HG02588 (cell line): ENCODE results near the gene PPIB.
"Not testable (repeated sequence)": the region's sequence is repeated elsewhere in the genome, so short reads cannot be mapped to it uniquely, and the experiment has no call there.

Experiments
- ATAC-seq: cut with Tn5 transposase; IDR thresholded peaks from one replicate; pipeline ENCODE4 v1.9.1; 2021; ENCODE audit warnings: mild to moderate bottlenecking, moderate library complexity; ENCODE audit not compliant: unreplicated experiment

The PPIB gene

GRCh38 chr15:64141798-64142512 lies 20.9 kb downstream of the PPIB start:
- no peak for ATAC-seq

GRCh38 chr15:64138331-64138941 lies 24.4 kb downstream of the PPIB start:
- ATAC-seq, result no peak

DNA sequence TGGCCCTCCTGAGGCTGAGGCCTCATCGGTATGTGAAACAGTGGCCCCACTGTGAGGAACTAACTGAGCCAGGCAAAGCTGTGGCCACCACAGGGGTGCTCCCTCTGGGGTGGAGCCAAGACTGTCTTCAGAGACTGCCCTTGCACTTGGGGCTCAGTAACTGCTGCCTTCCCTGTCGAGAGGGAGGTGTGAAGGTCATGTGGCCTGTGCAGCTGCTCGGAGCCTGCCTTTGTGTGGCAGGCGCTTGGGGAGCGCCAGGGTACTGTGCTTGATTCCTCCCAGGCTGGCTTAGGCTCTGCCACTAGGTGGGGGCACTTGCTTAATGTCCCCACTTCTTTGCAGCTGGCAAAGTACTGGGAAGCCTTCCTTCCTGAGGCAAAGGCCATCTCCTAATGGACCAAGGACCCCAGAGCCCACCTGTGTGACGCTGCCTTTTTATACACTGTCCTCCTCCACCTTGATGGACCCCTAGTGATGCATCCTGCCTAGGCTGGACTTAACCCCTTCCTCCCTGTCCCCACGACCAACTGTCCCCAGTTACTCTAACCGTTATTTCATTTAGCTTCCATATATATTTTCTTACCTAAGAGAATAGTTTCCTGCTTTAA lies 25.5 kb downstream of the PPIB start:
- ATAC-seq, result no peak

GRCh38 chr15:64136347-64136746 lies 26.5 kb downstream of the PPIB start:
- no peak for ATAC-seq

GRCh38 chr15:64134345-64134829 lies 28.4 kb downstream of the PPIB start:
- ATAC-seq, result no peak

DNA sequence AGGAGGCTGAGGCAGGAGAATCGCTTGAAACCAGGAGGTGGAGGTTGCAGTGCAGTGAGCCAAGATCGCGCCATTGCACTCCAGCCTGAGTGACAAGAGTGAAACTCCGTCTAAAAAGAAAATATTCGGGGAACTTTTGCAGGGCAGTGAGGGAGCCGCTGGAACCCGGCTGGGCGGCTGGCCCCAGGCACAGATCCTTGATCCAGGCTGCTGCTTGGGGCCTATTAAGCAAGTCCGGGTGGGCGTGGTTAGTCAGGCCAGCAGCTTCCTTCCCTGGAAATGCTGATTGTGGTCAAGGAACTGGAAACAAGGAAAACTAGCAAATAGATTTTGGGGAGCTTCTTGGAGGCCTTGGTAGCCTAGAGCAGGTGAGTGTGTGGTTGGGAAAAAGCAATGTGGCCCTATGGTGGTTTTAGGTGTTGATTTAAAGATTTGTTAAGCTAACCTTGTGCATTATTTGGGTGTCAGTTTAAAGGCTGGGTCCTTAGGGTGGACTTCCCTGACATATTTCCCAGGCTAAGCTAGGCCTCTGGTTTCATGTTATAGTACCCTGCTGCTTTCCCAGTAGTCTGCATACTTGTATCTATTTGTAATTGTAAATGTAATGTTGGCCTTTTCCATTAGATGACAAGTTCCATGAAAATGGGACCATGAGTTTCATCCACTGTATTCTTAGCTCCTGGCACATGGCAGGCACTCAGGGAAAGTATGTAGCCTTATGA lies 29.0 kb downstream of the PPIB start:
- ATAC-seq, result no peak

GRCh38 chr15:64132217-64132616 lies 30.6 kb downstream of the PPIB start:
- no peak for ATAC-seq

DNA sequence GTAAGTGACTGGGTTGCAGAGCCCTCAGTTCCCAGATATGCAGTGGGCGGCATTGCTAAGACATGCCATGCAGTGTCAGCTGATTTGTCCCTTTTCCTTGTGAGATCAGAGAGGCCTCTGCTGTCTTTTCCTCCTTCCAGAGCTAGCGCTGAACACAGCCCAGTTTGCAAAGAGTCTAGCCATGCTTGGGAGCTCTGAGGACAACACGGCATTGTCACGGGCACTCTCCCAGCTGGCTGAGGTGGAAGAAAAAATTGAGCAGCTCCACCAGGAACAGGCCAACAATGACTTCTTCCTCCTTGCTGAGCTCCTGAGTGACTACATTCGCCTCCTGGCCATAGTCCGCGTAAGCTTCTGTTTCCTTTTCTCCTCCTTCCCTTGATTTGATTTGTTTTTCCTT lies 31.3 kb downstream of the PPIB start:
- ATAC-seq, result no peak

DNA sequence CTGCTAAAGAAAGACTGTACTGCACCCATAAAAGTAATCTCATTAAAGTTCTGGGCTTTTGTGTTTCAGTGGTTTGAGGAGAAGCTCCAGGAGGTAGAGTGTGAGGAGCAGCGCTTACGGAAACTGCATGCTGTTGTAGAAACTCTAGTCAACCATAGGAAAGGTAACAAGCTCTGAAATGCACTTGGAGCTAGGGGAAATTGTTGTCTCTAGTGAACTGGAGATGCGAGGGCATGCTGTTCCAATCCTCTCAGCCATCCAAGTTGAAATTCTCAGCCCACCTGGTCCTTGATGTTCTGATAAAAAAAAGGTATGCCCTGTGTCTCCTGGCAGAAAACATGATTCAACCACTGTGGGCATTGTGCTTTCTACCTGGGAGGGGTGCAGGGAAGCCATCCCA lies 32.7 kb downstream of the PPIB start:
- no peak for ATAC-seq

DNA sequence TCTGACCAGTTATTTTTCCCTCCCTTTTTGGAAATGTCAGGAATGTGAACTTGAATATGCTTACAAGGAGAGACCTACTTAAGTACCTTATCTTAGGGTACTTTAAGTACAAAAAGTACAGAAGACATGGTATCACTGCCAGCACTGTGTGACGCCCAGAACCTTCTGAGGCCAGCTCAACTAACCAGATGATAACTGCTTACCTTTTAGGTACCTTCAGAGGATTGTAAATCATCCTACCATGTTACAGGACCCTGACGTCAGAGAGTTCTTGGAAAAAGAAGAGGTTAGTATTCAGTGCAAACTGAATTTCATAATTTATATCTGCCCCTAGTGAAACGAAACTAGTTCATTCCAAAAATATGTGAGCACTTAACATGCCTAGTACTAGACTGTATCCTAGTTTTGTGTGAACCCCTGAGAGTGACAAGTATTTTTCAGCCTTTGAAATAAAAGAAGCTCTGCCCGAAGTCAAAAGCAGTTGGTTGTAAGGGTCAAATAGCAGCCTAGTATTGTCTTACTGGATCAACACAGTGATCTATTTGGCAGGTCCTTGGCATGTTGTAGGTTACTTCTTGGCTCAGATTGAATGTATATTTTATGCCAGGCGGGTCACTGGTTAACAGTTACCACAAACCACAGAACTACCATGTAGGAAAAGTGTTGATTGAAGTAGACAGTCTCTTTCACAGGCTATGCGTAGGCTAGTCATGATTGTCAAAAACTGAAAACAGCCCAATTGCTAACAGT lies 35.1 kb downstream of the PPIB start:
- ATAC-seq, result no peak

- ATAC-seq, result no peak
These were observed 36.8 kb downstream of the PPIB start for GRCh38 chr15:64125978-64126377.

GRCh38 chr15:64122936-64123351 lies 39.9 kb downstream of the PPIB start:
- no peak for ATAC-seq

GRCh38 chr15:64122444-64122843 lies 40.4 kb downstream of the PPIB start:
- no peak for ATAC-seq

GRCh38 chr15:64121614-64122013 lies 41.2 kb downstream of the PPIB start:
- no peak for ATAC-seq

DNA sequence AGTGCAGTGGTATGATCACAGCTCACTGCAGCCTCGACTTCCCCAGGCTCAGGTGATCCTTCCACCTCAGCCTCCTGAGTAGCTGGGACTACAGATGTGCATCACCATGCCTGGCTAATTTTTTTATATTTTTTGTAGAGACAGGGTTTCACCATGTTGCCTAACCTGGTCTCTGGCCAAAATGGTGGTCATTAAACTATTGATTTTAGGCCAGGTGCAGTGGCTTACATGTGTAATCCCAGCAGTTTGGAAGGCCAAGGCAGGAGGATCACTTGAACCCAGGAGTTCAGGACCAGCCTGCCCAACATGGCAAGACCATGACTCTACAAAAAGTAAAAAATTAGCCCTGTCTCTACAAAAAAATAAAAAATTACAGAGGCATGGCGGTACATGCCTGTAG lies 42.5 kb downstream of the PPIB start:
- ATAC-seq, result not testable (repeated sequence)

DNA sequence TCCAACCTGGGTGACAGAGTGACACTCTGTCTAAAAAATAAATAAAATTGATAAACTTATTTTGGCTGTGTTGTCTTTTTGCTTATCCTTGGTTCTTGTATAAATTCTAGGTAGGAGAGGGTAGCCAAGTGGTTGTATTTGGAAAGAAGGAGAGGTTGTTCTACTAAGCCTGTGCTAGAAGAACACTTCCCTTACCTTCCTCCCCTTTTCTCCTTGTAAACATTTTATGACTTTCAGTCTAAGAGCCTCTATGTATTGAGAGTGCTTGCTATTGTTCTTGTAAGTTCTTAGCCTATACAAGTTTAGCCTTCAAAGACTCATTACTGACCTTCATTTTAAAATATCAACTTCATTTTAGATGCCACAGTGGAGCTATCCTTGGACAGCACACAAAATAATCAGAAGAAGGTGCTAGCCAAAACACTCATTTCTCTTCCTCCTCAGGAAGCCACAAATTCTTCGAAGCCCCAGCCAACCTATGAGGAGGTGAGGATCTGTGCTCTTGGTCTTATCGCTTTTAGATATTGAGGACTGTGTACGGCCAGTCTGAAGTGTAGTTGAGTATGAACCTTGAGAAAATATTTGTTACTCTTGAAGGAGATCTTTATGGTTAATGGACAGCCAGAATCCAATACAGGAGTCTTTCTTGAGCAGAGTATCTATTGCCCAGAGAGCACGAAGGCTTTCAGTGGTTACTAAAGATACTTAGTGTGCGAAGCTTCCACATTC lies 44.9 kb downstream of the PPIB start:
- no peak for ATAC-seq

- no peak for ATAC-seq
These were observed 49.9 kb downstream of the PPIB start for GRCh38 chr15:64112904-64113303.

DNA sequence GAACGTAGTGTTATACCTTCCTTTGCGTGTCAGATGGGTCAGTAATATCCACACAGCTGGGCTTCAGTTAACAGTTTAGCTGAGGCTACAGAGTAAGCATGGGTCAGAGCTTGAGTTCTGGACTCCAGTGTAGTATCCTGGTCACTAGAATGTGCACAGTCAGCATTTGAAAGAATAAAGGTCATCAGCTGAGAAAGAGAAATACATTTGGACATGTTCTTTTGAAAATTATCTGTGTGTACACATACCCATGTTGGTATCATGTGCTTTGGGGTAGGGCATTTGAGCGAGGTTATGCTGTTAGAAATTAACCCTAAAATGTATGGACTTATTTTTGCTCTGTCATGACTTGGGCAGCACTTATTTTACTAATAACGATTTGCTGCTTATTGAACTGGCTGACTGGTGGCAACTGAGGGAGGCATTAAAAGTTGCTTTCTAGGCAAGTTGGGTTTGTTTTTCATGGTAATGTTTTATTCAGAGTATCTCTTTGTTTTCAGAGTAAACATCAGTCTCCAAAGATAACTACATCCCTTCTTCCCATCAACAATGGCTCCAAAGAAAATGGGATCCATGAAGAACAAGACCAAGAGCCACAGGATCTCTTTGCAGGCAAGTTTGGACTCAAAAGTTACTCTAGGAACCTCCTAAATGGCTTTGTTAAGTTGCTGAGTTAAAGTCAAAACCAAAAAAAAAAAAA lies 50.6 kb downstream of the PPIB start:
- no peak for ATAC-seq

GRCh38 chr15:64111679-64112050 lies 51.2 kb downstream of the PPIB start:
- no peak for ATAC-seq
